HG03469 (cell line): ENCODE data around the gene CSTF2.
"Not testable (repeated sequence)": the region's sequence is repeated elsewhere in the genome, so short reads cannot be mapped to it uniquely, and the experiment has no call there.

Experiments used
- ATAC-seq: cut with Tn5 transposase; IDR thresholded peaks from one replicate; pipeline ENCODE4 v1.9.1; 2021; ENCODE audit warnings: mild to moderate bottlenecking, moderate library complexity, moderate number of reproducible peaks; ENCODE audit not compliant: unreplicated experiment

The CSTF2 gene

GRCh38 chrX:100819837-100820666 lies at the start of gene CSTF2:
TSS of gene CSTF2 (plus strand) at chrX:100820391. CDS start at chrX:100820417, 26 bp downstream.
- peak; percentile 98 for ATAC-seq

- not testable (repeated sequence) for ATAC-seq
Measured at GRCh38 chrX:100796371-100796770, 23.8 kb upstream of the CSTF2 start.

GRCh38 chrX:100797359-100797758 lies 22.8 kb upstream of the CSTF2 start:
- ATAC-seq, result no peak

GRCh38 chrX:100798484-100799214 lies 21.5 kb upstream of the CSTF2 start:
- no peak for ATAC-seq

- no peak for ATAC-seq
Measured at GRCh38 chrX:100802843-100803242, 17.3 kb upstream of the CSTF2 start.

- ATAC-seq, result no peak
Measured at GRCh38 chrX:100804780-100805179, 15.4 kb upstream of the CSTF2 start.

GRCh38 chrX:100808265-100808664 lies 11.9 kb upstream of the CSTF2 start:
- not testable (repeated sequence) for ATAC-seq

- no peak for ATAC-seq
Measured at GRCh38 chrX:100812216-100813158, 7.7 kb upstream of the CSTF2 start.

GRCh38 chrX:100817340-100817739 lies 2.9 kb upstream of the CSTF2 start:
- ATAC-seq, result no peak

GRCh38 chrX:100819534-100819836 lies 706 bp upstream of the CSTF2 start:
- no peak for ATAC-seq

- peak; percentile 74 for ATAC-seq
Measured at GRCh38 chrX:100829730-100830129, 9.5 kb downstream of the CSTF2 start.

GRCh38 chrX:100830143-100830542 lies 10.0 kb downstream of the CSTF2 start:
- ATAC-seq, result no peak

GRCh38 chrX:100830547-100830946 lies 10.4 kb downstream of the CSTF2 start:
- peak; percentile 25 for ATAC-seq

- ATAC-seq, result no peak
Measured at GRCh38 chrX:100831219-100831946, 11.2 kb downstream of the CSTF2 start.

- ATAC-seq, result no peak
Measured at GRCh38 chrX:100850317-100850716, 30.1 kb downstream of the CSTF2 start.

GRCh38 chrX:100852810-100853209 lies 32.6 kb downstream of the CSTF2 start:
- ATAC-seq, result no peak

GRCh38 chrX:100863326-100863864 lies 43.2 kb downstream of the CSTF2 start:
- no peak for ATAC-seq

GRCh38 chrX:100864657-100865391 lies 44.6 kb downstream of the CSTF2 start:
- no peak for ATAC-seq

GRCh38 chrX:100868273-100868672 lies 48.1 kb downstream of the CSTF2 start:
- ATAC-seq, result no peak
